ENCODE measurements around the gene LEMD2.

Gene LEMD2

DNA sequence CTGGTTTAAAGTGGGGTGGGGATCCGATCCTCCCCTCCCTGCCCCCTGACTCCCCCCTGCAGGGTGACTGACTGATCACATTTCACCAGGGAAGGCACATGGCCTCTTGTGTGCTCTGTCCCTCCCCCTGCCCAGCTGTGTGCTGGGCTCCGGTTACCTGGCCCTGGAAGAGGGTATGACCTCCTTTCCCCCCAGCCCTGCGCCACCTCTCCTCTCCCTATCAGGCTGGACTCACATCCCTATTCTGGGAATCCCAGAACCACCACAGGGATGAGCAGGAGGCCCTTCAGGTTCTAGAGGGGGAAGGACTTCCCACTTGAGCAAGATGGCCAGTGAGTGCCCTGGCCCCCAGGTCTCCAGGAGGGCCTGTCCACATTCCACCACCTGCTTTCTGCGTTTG, 40.1 kb downstream of the LEMD2 start:
- no peaks in the 10 kb centered on the region for H3K27me3 ChIP-seq (ENCODE audit: insufficient read depth, low read length, poor library complexity, severe bottlenecking)

DNA sequence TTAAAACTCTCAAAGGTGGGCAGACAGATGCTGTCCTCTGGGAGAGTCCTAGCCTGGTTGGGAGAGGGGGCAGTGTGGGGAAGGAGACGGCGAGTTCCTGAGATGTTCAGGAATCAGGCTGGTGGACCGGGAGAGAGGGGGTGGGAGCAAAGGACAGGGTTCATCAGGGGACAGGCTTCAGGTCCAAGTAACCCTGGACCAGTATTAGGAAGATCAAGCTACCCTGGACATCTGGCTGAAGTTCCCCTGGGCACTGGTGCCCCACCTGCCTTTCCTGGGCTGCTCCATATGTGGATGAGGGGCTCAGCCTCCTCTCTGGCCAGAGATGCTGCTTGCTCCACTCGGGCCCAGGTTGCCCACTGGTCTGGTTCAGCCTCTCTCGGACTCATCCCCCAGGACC, 41.1 kb downstream of the LEMD2 start:
- no peaks in the 10 kb centered on the region for H3K9me2 ChIP-seq (replicated peaks; ENCODE audit: low read depth, low read length)
- TF ChIP-seq EZH2phosphoT487 (IDR thresholded peaks at IDR 0.05; ENCODE audit: borderline replicate concordance) = no peak
- TF ChIP-seq, protein P1, sequence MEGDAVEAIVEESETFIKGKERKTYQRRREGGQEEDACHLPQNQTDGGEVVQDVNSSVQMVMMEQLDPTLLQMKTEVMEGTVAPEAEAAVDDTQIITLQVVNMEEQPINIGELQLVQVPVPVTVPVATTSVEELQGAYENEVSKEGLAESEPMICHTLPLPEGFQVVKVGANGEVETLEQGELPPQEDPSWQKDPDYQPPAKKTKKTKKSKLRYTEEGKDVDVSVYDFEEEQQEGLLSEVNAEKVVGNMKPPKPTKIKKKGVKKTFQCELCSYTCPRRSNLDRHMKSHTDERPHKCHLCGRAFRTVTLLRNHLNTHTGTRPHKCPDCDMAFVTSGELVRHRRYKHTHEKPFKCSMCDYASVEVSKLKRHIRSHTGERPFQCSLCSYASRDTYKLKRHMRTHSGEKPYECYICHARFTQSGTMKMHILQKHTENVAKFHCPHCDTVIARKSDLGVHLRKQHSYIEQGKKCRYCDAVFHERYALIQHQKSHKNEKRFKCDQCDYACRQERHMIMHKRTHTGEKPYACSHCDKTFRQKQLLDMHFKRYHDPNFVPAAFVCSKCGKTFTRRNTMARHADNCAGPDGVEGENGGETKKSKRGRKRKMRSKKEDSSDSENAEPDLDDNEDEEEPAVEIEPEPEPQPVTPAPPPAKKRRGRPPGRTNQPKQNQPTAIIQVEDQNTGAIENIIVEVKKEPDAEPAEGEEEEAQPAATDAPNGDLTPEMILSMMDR (conservative IDR thresholded peaks at IDR 0.05; ENCODE audit: low read length) = no peak
- no peaks in the 10 kb centered on the region for H3K9me3 ChIP-seq (ENCODE audit: insufficient read depth, low read depth, low read length)
- H3K9ac ChIP-seq (ENCODE audit: low read depth, low read length, poor library complexity, severe bottlenecking) = no peak overlapping the region
- H3K27me3 ChIP-seq (ENCODE audit: insufficient read depth, low read length, poor library complexity, severe bottlenecking) = no peaks in the 10 kb centered on the region
- H2AFZ ChIP-seq (ENCODE audit: low read length) = no peak overlapping the region
- H3F3A ChIP-seq (ENCODE audit: low read depth) = no peaks in the 10 kb centered on the region
- H3K4me3 ChIP-seq (ENCODE audit: low read length, poor library complexity, severe bottlenecking) = no peak overlapping the region
- H4K20me1 ChIP-seq (ENCODE audit: insufficient read depth, low read length, poor library complexity, severe bottlenecking) = no peaks in the 10 kb centered on the region
- no peaks in the 10 kb centered on the region for H3K36me3 ChIP-seq (ENCODE audit: insufficient read depth, low read length)
- H3K79me2 ChIP-seq (ENCODE audit: insufficient read depth, low read length) = no peaks in the 10 kb centered on the region
- peaks cover 23% of the 10 kb centered on the region for H3K4me1 ChIP-seq (ENCODE audit: insufficient read depth, low read length, poor library complexity, severe bottlenecking)
- H3K4me2 ChIP-seq (ENCODE audit: low read depth, low read length, poor library complexity, severe bottlenecking) = no peak overlapping the region

More for the DNA sequence above, 40.1 kb downstream of the LEMD2 start:
- peaks cover 23% of the 10 kb centered on the region for H3K4me1 ChIP-seq (ENCODE audit: insufficient read depth, low read length, poor library complexity, severe bottlenecking)
- TF ChIP-seq, protein P1 (conservative IDR thresholded peaks at IDR 0.05; ENCODE audit: low read length) = no peak
- TF ChIP-seq EZH2phosphoT487 (IDR thresholded peaks at IDR 0.05; ENCODE audit: borderline replicate concordance) = no peak
- no peaks in the 10 kb centered on the region for H4K20me1 ChIP-seq (ENCODE audit: insufficient read depth, low read length, poor library complexity, severe bottlenecking)
- no peak overlapping the region for H2AFZ ChIP-seq (ENCODE audit: low read length)
- no peaks in the 10 kb centered on the region for H3K9me2 ChIP-seq (replicated peaks; ENCODE audit: low read depth, low read length)
- no peak overlapping the region for H3K4me3 ChIP-seq (ENCODE audit: low read length, poor library complexity, severe bottlenecking)
- H3K9me3 ChIP-seq (ENCODE audit: insufficient read depth, low read depth, low read length) = no peaks in the 10 kb centered on the region
- H3K4me2 ChIP-seq (ENCODE audit: low read depth, low read length, poor library complexity, severe bottlenecking) = no peak overlapping the region
- H3K79me2 ChIP-seq (ENCODE audit: insufficient read depth, low read length) = no peaks in the 10 kb centered on the region
- H3F3A ChIP-seq (ENCODE audit: low read depth) = no peaks in the 10 kb centered on the region
- H3K36me3 ChIP-seq (ENCODE audit: insufficient read depth, low read length) = no peaks in the 10 kb centered on the region
- H3K9ac ChIP-seq (ENCODE audit: low read depth, low read length, poor library complexity, severe bottlenecking) = no peak overlapping the region

DNA sequence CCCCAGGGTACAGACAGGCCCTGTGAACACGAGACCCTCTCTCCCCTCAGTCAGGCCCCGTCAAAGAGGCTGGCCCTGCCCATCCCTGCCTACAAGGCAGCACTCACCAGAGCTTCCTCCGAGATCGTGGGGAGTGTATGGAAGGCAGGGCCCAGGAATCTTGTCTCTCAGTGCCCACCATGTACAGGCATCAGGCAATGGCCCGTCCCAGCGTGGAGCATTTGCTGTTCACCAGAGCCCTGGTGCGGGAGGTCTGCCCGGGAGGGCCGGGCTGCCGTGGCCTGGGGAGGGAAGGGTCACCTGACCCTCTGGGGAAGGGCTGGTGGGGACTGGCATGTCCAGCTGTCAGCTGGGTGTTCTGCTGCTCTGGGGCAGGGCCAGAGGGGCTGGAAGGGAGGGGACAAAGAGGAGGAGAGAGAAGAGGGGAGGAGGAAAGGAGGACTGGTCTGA, 42.3 kb downstream of the LEMD2 start, which contains the start of gene IP6K3:
Gene IP6K3 (minus strand): TSS at position 255 of the 450 bp plus-strand sequence. CDS start 11,429 bp downstream, outside the sequence.
- no peak within 1 kb of the TSS for H2AFZ ChIP-seq (ENCODE audit: low read length)
- H3F3A ChIP-seq (ENCODE audit: low read depth) = no peaks in the 10 kb centered on the region
- H3K27me3 ChIP-seq (ENCODE audit: insufficient read depth, low read length, poor library complexity, severe bottlenecking) = no peaks in the 10 kb centered on the region
- TF ChIP-seq EZH2phosphoT487 (IDR thresholded peaks at IDR 0.05; ENCODE audit: borderline replicate concordance) = no peak
- TF ChIP-seq, protein P1 (conservative IDR thresholded peaks at IDR 0.05; ENCODE audit: low read length) = no peak
- no peaks in the 10 kb centered on the region for H3K9me3 ChIP-seq (ENCODE audit: insufficient read depth, low read depth, low read length)
- H3K4me1 ChIP-seq (ENCODE audit: insufficient read depth, low read length, poor library complexity, severe bottlenecking) = peaks cover 18% of the 10 kb centered on the region
- no peaks in the 10 kb centered on the region for H3K36me3 ChIP-seq (ENCODE audit: insufficient read depth, low read length)
- H3K79me2 ChIP-seq (ENCODE audit: insufficient read depth, low read length) = no peaks in the 10 kb centered on the region
- no peak within 1 kb of the TSS for H3K4me2 ChIP-seq (ENCODE audit: low read depth, low read length, poor library complexity, severe bottlenecking)
- no peak within 1 kb of the TSS for H3K9ac ChIP-seq (ENCODE audit: low read depth, low read length, poor library complexity, severe bottlenecking)
- no peaks in the 10 kb centered on the region for H4K20me1 ChIP-seq (ENCODE audit: insufficient read depth, low read length, poor library complexity, severe bottlenecking)
- no peak within 1 kb of the TSS for H3K4me3 ChIP-seq (ENCODE audit: low read length, poor library complexity, severe bottlenecking)
- H3K9me2 ChIP-seq (replicated peaks; ENCODE audit: low read depth, low read length) = no peaks in the 10 kb centered on the region
